Measurements from ENCODE around the gene GNG13. TPM values are rescaled to one million over a fixed set of nuclear protein-coding genes. Genes with fewer than 3 reads are reported as not detected.

The GNG13 gene, protein sequence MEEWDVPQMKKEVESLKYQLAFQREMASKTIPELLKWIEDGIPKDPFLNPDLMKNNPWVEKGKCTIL
- total RNA-seq, result not detected

DNA sequence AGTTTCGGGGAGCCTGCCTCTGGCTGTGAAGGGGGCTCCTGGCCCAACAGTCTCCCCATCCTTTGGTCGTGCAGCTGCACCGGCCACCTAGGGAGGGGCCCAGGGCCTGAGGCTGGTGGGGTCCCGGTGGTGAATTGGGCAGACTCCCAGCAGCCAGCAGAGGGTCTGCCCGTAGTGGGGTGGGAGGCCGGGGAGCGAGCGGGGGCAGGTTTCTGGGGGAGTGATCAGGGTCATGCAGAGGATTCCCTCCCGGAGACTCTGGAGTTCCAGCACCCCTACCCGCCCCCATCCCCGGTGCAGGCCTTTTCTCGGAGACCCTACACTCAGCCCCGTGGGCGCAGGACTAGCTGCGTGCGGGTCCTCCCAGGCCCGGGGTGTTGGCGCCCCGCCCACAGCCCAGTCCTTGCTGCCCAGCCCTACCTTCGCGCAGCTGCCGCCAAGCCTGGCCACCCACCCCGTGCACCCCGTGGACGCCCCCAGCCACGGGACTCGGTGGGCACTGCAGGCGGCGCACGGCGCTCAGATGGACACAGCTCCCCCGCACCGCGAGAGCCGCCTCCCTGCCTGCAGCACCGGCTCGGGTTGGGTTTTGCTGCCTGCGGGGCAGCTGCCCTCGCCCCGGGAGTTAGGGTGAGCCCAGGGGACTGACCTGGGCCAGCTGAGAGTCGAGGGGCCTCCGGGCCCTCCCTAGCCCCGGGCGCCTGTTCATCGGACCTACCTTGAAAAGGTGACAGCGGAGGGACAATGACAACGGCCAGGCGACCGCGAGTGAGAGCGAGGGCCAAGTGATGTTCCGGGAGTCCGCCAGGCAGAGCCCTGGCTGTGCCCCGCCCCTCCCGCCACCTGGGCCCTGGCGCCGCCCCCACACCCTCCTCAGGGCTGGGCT is at the start of gene GNG13:
TSS of gene GNG13 (minus strand) at position 787 of the 886 bp plus-strand sequence. CDS start 1,657 bp downstream, outside the sequence.
- no peaks in the 10 kb centered on the region for H3K9me3 Mint-ChIP-seq
- peaks cover 2% of the 10 kb centered on the region for H3K36me3 Mint-ChIP-seq (ENCODE audit: low read depth)
- no peak within 1 kb of the TSS for H3K4me3 Mint-ChIP-seq
- peaks cover 3% of the 10 kb centered on the region for H3K4me1 Mint-ChIP-seq
- H3K27ac Mint-ChIP-seq, result no peak within 1 kb of the TSS
- DNase-seq, result no peak
- H3K27me3 Mint-ChIP-seq, result peaks cover 7% of the 10 kb centered on the region
- ChIA-PET CTCF (no interaction called here), POLR2A (interaction anchor here (1.3 to 1.5 kb wide), 2 partner anchors 20 to 105 kb away, joined by 3 to 4 read pairs; no protein-coding TSS in a partner anchor)

- DNase-seq, result no peak
- Mint-ChIP-seq H3K27ac (no peak overlapping the region), H3K27me3 (no peaks in the 10 kb centered on the region), H3K4me1 (no peaks in the 10 kb centered on the region), H3K9me3 (peaks cover 14% of the 10 kb centered on the region), H3K4me3 (no peak overlapping the region), H3K36me3 (ENCODE audit: low read depth) (peaks cover 14% of the 10 kb centered on the region)
- CTCF ChIA-PET, result no interaction called here
- POLR2A ChIA-PET, result no interaction called here
These were observed 48.1 kb upstream of the GNG13 start for GRCh38 chr16:848510-849253.

GRCh38 chr16:847681-848445 is 47.3 kb upstream of the GNG13 start:
- Mint-ChIP-seq H3K4me1 (no peaks in the 10 kb centered on the region), H3K36me3 (ENCODE audit: low read depth) (peaks cover 10% of the 10 kb centered on the region), H3K27ac (no peak overlapping the region), H3K4me3 (no peak overlapping the region), H3K9me3 (peaks cover 14% of the 10 kb centered on the region), H3K27me3 (no peaks in the 10 kb centered on the region)
- ChIA-PET CTCF (no interaction called here), POLR2A (no interaction called here)
- no peak for DNase-seq

DNA sequence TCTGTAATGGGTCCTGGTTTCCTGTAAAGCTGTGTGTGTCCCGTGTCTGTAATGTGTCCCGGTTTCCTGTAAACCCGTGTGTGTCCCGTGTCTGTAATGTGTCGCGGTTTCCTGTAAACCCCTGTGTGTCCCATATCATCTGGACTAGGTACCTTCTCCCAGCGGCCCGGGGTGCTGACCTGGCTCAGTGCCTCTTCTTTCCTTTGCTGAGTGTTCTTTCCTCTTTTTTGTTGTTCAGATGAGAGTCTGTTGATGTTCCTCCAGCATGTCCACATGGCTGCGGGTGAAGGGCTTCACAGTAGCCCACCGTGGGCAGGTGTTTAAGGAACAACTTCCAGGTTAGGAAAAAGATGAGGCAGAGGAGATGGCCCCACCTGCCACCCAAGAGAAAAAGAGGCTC is 46.6 kb upstream of the GNG13 start:
- ChIA-PET CTCF (no interaction called here), POLR2A (no interaction called here)
- DNase-seq, result no peak
- Mint-ChIP-seq H3K27me3 (no peaks in the 10 kb centered on the region), H3K4me3 (no peak overlapping the region), H3K27ac (no peak overlapping the region), H3K36me3 (ENCODE audit: low read depth) (peaks cover 10% of the 10 kb centered on the region), H3K4me1 (no peaks in the 10 kb centered on the region), H3K9me3 (peaks cover 14% of the 10 kb centered on the region)

DNA sequence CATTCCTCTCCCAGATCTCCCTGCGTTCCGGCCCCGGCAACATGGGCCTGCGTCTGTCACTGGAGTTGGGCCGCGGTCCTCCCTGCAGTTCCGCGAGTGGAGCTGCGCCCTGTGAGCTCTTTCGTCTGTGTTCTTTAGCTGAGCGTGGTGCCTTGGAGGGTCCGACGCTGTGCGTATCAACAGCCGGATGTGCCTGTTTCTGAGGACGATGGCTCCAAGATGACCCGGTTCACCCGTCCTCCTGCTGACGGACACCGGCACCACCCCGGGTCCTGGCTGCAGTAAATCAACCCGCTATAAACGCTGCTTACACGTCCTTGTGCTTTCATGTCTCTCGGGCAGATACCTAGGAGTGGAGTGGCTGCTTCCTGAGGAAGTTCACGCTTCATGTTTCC is 44.8 kb upstream of the GNG13 start:
- ChIA-PET CTCF (no interaction called here), POLR2A (no interaction called here)
- no peaks in the 10 kb centered on the region for H3K4me1 Mint-ChIP-seq
- no peaks in the 10 kb centered on the region for H3K27me3 Mint-ChIP-seq
- H3K4me3 Mint-ChIP-seq, result no peak overlapping the region
- H3K9me3 Mint-ChIP-seq, result peaks cover 6% of the 10 kb centered on the region
- DNase-seq, result no peak
- H3K27ac Mint-ChIP-seq, result no peak overlapping the region
- peaks cover 6% of the 10 kb centered on the region for H3K36me3 Mint-ChIP-seq (ENCODE audit: low read depth)

GRCh38 chr16:844638-845350 is 44.3 kb upstream of the GNG13 start:
- DNase-seq, result no peak
- no peak overlapping the region for H3K27ac Mint-ChIP-seq
- CTCF ChIA-PET, result no interaction called here

DNA sequence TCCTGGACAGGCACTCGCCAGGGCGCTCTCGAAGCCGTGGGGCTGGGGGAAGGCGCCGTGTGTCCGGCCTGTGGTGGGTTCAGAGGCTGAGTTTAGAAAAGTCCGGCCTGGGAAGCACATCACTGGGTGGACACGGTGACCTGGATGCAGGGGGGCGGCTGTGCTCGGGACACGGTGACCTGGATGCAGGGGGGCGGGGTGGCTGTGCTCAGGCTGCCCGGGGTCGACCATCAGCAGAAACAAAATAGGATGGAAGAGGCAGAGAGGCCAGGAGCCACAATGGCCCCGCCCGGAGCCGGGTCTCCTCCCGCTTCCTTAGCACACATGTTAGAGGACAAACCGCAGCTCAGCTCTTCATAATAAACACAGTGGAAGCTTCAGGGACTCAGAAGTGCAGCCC is 43.2 kb upstream of the GNG13 start:
- no peaks in the 10 kb centered on the region for H3K36me3 Mint-ChIP-seq (ENCODE audit: low read depth)
- no peak for DNase-seq
- ChIA-PET POLR2A (no interaction called here), CTCF (no interaction called here)
- peaks cover 2% of the 10 kb centered on the region for H3K9me3 Mint-ChIP-seq
- H3K27ac Mint-ChIP-seq, result no peak overlapping the region
- no peak overlapping the region for H3K4me3 Mint-ChIP-seq
- H3K4me1 Mint-ChIP-seq, result no peaks in the 10 kb centered on the region
- H3K27me3 Mint-ChIP-seq, result no peaks in the 10 kb centered on the region

More at GRCh38 chr16:844638-845350, 44.3 kb upstream of the GNG13 start:
- no peak overlapping the region for H3K4me3 Mint-ChIP-seq
- POLR2A ChIA-PET, result no interaction called here
- no peaks in the 10 kb centered on the region for H3K27me3 Mint-ChIP-seq
- H3K36me3 Mint-ChIP-seq (ENCODE audit: low read depth), result peaks cover under 1% of the 10 kb centered on the region
- H3K9me3 Mint-ChIP-seq, result peaks cover under 1% of the 10 kb centered on the region
- H3K4me1 Mint-ChIP-seq, result no peaks in the 10 kb centered on the region

GRCh38 chr16:842711-843560 is 42.4 kb upstream of the GNG13 start:
- Mint-ChIP-seq H3K27ac (no peak overlapping the region), H3K36me3 (ENCODE audit: low read depth) (no peaks in the 10 kb centered on the region), H3K4me1 (no peaks in the 10 kb centered on the region), H3K27me3 (no peaks in the 10 kb centered on the region), H3K4me3 (no peak overlapping the region), H3K9me3 (peaks cover 4% of the 10 kb centered on the region)
- POLR2A ChIA-PET, result no interaction called here
- CTCF ChIA-PET, result no interaction called here
- DNase-seq, result no peak

DNA sequence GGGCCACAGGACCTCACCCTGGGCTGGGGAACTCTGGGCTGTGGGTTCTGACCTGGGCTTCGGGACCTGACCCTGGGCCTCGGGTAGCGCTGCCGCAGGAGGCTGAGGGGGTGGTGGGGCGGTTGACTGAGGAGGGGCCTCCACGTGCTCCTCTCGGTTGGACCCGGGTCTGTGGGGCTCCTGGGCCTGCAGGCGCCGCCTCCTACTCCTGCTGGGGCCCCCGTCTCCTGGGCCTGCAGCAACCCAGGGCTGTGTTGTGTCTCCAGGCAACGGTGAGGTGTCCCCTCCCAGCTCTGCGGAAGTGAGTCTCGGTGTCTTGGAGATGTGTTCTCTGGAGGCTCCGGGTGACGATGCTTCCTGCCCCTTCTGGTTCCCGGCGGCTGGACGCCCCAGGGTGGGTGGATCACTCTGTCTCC is 41.5 kb upstream of the GNG13 start:
- DNase-seq, result no peak
- Mint-ChIP-seq H3K27me3 (no peaks in the 10 kb centered on the region), H3K9me3 (peaks cover 5% of the 10 kb centered on the region), H3K4me3 (no peak overlapping the region), H3K27ac (no peak overlapping the region), H3K36me3 (ENCODE audit: low read depth) (no peaks in the 10 kb centered on the region), H3K4me1 (no peaks in the 10 kb centered on the region)
- ChIA-PET CTCF (no interaction called here), POLR2A (no interaction called here)

- Mint-ChIP-seq H3K4me3 (no peak overlapping the region), H3K36me3 (ENCODE audit: low read depth) (no peaks in the 10 kb centered on the region), H3K27ac (no peak overlapping the region), H3K4me1 (no peaks in the 10 kb centered on the region), H3K27me3 (no peaks in the 10 kb centered on the region), H3K9me3 (peaks cover 10% of the 10 kb centered on the region)
- no peak for DNase-seq
- POLR2A ChIA-PET, result no interaction called here
- CTCF ChIA-PET, result no interaction called here
These were observed 41.0 kb upstream of the GNG13 start for GRCh38 chr16:841455-842060.

DNA sequence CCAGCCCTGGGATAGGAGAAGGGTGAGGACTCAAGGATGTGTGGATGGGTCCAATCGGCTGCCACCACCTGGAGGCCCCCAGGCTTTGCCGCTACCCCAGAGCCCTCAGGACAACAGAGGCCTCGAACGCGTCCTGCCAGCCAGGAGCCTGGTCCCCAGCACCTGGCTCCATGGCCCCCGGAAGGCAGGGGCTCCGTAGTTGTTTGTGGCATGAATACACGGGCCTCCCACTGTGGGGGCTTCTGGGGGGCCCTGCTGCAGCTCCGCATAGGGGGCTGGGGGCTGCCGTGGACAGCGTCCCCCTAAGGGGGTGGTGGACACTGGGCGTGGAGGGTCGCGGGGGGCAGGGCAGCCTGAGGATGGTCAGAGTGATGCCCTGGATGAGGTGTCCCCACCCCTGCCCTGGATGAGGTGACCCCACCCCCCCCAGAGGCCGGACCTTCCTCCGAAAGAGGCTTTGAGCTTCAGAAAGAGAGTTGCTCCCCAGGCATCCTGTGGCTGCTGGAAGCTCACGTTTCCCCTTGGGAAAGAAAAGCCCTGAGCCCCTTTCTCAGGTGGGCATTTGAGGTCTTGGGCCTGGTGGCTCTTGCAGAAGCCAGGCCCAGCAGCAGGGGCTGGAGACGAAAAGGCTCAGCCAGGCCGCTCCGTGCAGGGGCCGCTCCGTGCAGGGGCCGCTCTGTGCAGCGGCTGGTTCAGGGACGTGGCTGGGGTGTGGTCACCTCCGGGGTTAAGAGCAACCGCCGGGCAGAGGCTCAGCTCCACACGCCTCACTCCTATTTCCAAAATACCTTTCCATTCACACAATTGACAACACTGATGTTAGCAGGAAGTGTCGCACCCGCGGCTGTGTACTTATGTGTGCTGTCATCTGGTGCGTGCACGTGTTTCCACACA is 40.3 kb upstream of the GNG13 start:
- Mint-ChIP-seq H3K27me3 (no peaks in the 10 kb centered on the region), H3K4me1 (no peaks in the 10 kb centered on the region), H3K27ac (no peak overlapping the region), H3K9me3 (peaks cover 15% of the 10 kb centered on the region), H3K36me3 (ENCODE audit: low read depth) (no peaks in the 10 kb centered on the region), H3K4me3 (no peak overlapping the region)
- ChIA-PET CTCF (no interaction called here), POLR2A (no interaction called here)
- DNase-seq, result no peak
